Caco-2 (cell line): ENCODE results near the gene S100A6. TPM values are rescaled to one million over a fixed set of nuclear protein-coding genes. Genes with fewer than 3 reads are reported as not detected.

Experiments
- BruUV-seq: library from RNA; stranded (reverse); fragments of 400-500 nt; replicated peaks from 2 replicates; lab custom pipeline; 2021; lab: Mats Ljungman, UMichigan
- CTCF ChIA-PET: fragments of 300-600 bp; sonication (Branson Sonifier 250); formaldehyde crosslinking; loops from one replicate; lab custom pipeline; 2022; ENCODE audit warnings: antibody characterized with exemption; lab: Charles Lee
- POLR2A ChIA-PET: fragments of 300-600 bp; sonication (Branson Sonifier 250); formaldehyde crosslinking; loops from one replicate; lab custom pipeline; 2022; ENCODE audit warnings: antibody characterized with exemption; lab: Charles Lee
- DNase-seq, 2 experiments: peaks; one replicate each; pipeline versions ENCODE4 v3.0.0 to v3.0.0-alpha.2; 2020 to 2022
- H3K27me3 ChIP-seq: replicated peaks from 2 replicates; pipeline ENCODE4 v1.6.0; 2011; ENCODE audit warnings: low read length; ENCODE audit not compliant: control insufficient read depth, insufficient read depth
- H3K36me3 ChIP-seq: 2 replicates; pipeline ENCODE4 v1.5.1; 2011; ENCODE audit warnings: low read length; ENCODE audit not compliant: control insufficient read depth, insufficient read depth
- H3K4me1 ChIP-seq: fragments of 250-450 bp; sonication (Bioruptor Pico); 2 replicates; pipeline ENCODE4 v1.5.1; 2020; ENCODE audit warnings: mild to moderate bottlenecking
- H3K4me3 ChIP-seq: 2 replicates; pipeline ENCODE4 v1.5.1; 2011; ENCODE audit warnings: low read depth, mild to moderate bottlenecking, control low read depth, low read length
- H3K9me3 ChIP-seq: fragments of 250-450 bp; sonication (Bioruptor Pico); 2 replicates; pipeline ENCODE4 v1.5.1; 2020; ENCODE audit warnings: mild to moderate bottlenecking, moderate library complexity
- H3K27ac Mint-ChIP-seq: one replicate; pipeline ENCODE4 v1.8.0; 2022; ENCODE audit warnings: mixed read lengths; ENCODE audit not compliant: unreplicated experiment
- H3K27me3 Mint-ChIP-seq: one replicate; pipeline ENCODE4 v1.8.0; 2022; ENCODE audit warnings: mixed read lengths; ENCODE audit not compliant: insufficient read depth, unreplicated experiment
- H3K36me3 Mint-ChIP-seq: one replicate; pipeline ENCODE4 v1.8.0; 2022; ENCODE audit warnings: mild to moderate bottlenecking, mixed read lengths; ENCODE audit not compliant: insufficient read depth, unreplicated experiment
- H3K4me1 Mint-ChIP-seq: one replicate; pipeline ENCODE4 v1.8.0; 2022; ENCODE audit warnings: low read depth, mixed read lengths; ENCODE audit not compliant: unreplicated experiment
- H3K4me3 Mint-ChIP-seq: one replicate; pipeline ENCODE4 v1.8.0; 2022; ENCODE audit warnings: mild to moderate bottlenecking, moderate library complexity, mixed read lengths; ENCODE audit not compliant: unreplicated experiment
- H3K9me3 Mint-ChIP-seq: one replicate; pipeline ENCODE4 v1.8.0; 2022; ENCODE audit warnings: mixed read lengths; ENCODE audit not compliant: unreplicated experiment
- intact Hi-C: fragments of 100-400 bp; cut with micrococcal nuclease; formaldehyde crosslinking; loops from one replicate; pipeline ENCODE4 v1.10.0; 2022; ENCODE audit not compliant: unreplicated experiment
- total RNA-seq: library from RNA; stranded (reverse); gene quantifications from 2 replicates; pipeline ENCODE4 v1.2.3, GENCODE V29; 2022
- TF ChIP-seq, protein P1 (sequence below), 2 experiments: fragments of 200-600 bp in 1 of 2; IDR thresholded peaks; 1 replicate in 1 of 2; 2 replicates in 1 of 2; pipeline versions ENCODE4 v1.5.1 to v1.8.0; 2011 to 2022; ENCODE audit warnings: antibody characterized with exemption in 1 of 2, control low read depth in 1 of 2, inconsistent platforms in 1 of 2, low read depth in 1 of 2, low read length in 1 of 2, mild to moderate bottlenecking in 1 of 2, moderate library complexity in 1 of 2; ENCODE audit not compliant: insufficient read depth in 1 of 2, severe bottlenecking in 1 of 2, unreplicated experiment in 1 of 2

S100A6 gene
- total RNA-seq, 1 experiment from 2014 or later = 432 TPM

DNA sequence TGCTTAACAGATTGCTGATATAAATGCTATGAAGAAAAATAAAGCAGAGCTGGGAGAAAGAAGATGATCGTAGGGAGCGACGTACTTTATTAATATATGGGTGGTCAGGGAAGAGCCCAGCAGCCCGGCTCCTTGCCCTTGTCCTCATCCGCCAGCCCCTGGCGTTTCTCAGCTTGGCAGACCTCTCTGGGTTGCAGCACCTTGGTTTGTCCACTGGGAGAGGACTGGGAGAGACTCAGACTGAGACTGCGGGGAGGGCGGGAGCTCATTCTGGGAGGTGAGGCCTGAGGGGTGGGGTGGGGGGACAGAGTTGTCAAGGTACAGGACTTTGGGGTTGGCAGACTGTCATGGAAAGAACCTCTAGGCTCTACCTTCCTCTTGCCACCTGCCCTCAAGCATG, 16.5 kb upstream of the S100A6 start:
- H3K36me3 ChIP-seq = no peaks in the 10 kb centered on the region
- intact Hi-C loops = no loop called here
- Mint-ChIP-seq H3K36me3 (no peaks in the 10 kb centered on the region), H3K27me3 (no peaks in the 10 kb centered on the region), H3K9me3 (no peaks in the 10 kb centered on the region), H3K4me1 (peaks cover 32% of the 10 kb centered on the region), H3K27ac (no peak overlapping the region), H3K4me3 (no peak overlapping the region)
- H3K27me3 ChIP-seq = no peaks in the 10 kb centered on the region
- ChIA-PET POLR2A (interaction anchor here (0.6 kb wide), 1 partner anchor 245 kb away, joined by 8 read pairs; no protein-coding TSS in a partner anchor), CTCF (interaction anchor here (0.6 to 1.5 kb wide), 4 partner anchors 14 to 156 kb away, joined by 4 to 8 read pairs (median 6); partner anchors contain the start of gene S100A13)
- peaks cover 34% of the 10 kb centered on the region for H3K4me1 ChIP-seq
- H3K9me3 ChIP-seq = no peaks in the 10 kb centered on the region
- H3K4me3 ChIP-seq = no peak overlapping the region
- BruUV-seq = no TSS peak
- DNase-seq = peak in 1 of 2 experiments; percentile 37
- TF ChIP-seq, protein P1, sequence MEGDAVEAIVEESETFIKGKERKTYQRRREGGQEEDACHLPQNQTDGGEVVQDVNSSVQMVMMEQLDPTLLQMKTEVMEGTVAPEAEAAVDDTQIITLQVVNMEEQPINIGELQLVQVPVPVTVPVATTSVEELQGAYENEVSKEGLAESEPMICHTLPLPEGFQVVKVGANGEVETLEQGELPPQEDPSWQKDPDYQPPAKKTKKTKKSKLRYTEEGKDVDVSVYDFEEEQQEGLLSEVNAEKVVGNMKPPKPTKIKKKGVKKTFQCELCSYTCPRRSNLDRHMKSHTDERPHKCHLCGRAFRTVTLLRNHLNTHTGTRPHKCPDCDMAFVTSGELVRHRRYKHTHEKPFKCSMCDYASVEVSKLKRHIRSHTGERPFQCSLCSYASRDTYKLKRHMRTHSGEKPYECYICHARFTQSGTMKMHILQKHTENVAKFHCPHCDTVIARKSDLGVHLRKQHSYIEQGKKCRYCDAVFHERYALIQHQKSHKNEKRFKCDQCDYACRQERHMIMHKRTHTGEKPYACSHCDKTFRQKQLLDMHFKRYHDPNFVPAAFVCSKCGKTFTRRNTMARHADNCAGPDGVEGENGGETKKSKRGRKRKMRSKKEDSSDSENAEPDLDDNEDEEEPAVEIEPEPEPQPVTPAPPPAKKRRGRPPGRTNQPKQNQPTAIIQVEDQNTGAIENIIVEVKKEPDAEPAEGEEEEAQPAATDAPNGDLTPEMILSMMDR (IDR thresholded peaks at IDR 0.05; ENCODE audit: insufficient read depth in 1 of 2, low read depth in 1 of 2, low read length in 1 of 2, severe bottlenecking in 1 of 2, unreplicated experiment in 1 of 2) = no peak

DNA sequence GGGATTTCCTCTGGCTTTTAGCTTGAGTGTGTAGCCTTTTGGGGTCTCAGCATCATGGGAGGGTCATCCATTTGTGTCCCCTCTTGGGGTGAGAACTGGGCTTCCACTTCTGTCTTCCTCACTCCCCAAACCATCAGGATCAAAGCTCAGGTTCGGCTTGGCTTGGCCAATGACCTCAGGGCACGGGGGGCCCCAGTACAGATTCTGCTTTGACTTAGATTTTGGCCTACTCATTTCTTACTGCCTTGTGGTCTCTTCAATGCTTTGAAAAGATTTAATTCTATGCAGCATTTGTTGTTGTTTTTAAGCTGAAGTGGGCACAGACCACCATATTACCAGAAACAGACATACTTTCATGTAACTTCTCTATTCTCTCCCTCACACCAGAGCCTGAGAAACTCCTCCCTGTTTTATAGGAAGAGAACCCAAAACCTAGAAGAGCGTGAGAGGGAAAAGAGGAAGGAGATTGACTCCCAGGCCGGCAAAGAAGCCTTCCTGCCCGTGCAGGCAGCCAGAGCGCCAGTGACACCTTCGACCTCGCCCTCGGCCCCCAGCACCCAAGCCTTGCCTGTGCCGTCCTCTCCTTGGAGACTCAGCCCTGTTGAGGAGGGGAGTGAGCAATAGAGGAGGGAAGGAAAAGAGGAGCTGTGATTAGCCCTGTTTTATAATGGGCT, 15.2 kb upstream of the S100A6 start:
- peak overlapping the region; percentile 62 for H3K27ac Mint-ChIP-seq
- no peaks in the 10 kb centered on the region for H3K27me3 Mint-ChIP-seq
- Histone ChIP-seq H3K27me3 (no peaks in the 10 kb centered on the region), H3K9me3 (no peaks in the 10 kb centered on the region), H3K4me3 (no peak overlapping the region), H3K36me3 (no peaks in the 10 kb centered on the region), H3K4me1 (peaks cover 46% of the 10 kb centered on the region)
- ChIA-PET CTCF (interaction anchor here (1.1 kb wide), 1 partner anchor 25 kb away, joined by 3 read pairs; no protein-coding TSS in a partner anchor), POLR2A (no interaction called here)
- no peak for DNase-seq
- H3K4me3 Mint-ChIP-seq = no peak overlapping the region
- intact Hi-C loops = no loop called here
- no peaks in the 10 kb centered on the region for H3K9me3 Mint-ChIP-seq
- TF ChIP-seq, protein P1 (IDR thresholded peaks at IDR 0.05; ENCODE audit: insufficient read depth in 1 of 2, low read depth in 1 of 2, low read length in 1 of 2, severe bottlenecking in 1 of 2, unreplicated experiment in 1 of 2) = no peak
- no peaks in the 10 kb centered on the region for H3K36me3 Mint-ChIP-seq
- H3K4me1 Mint-ChIP-seq = peaks cover 41% of the 10 kb centered on the region
- BruUV-seq = no TSS peak

DNA sequence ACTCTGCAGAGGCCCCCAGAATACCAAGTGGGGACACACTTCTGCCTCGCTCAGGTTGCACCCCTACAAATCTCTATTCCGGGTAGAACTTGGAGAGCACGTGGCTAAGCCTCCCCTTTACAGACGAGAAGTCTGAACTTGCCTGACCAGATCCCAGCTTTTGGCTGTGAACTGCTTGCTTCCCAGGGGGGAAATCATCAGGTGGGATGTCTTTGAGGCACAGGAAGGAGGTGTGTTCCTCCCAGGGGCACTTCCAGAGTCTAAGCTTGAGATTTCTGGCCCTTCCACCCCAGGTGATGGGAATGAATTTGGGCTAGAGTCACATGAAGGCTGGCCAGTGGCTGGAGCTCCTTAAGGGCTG, 14.6 kb upstream of the S100A6 start:
- peaks cover 4% of the 10 kb centered on the region for H3K36me3 Mint-ChIP-seq
- H3K4me1 ChIP-seq = peaks cover 52% of the 10 kb centered on the region
- CTCF ChIA-PET = interaction anchor here (0.6 to 1.1 kb wide), 2 partner anchors 14 to 24 kb away, joined by 3 read pairs; partner anchors contain the start of gene S100A6

More for the DNA sequence above, 14.6 kb upstream of the S100A6 start:
- TF ChIP-seq, protein P1 (IDR thresholded peaks at IDR 0.05; ENCODE audit: insufficient read depth in 1 of 2, low read depth in 1 of 2, low read length in 1 of 2, severe bottlenecking in 1 of 2, unreplicated experiment in 1 of 2) = no peak
- Mint-ChIP-seq H3K27ac (no peak overlapping the region), H3K4me3 (no peak overlapping the region), H3K9me3 (no peaks in the 10 kb centered on the region), H3K4me1 (peaks cover 47% of the 10 kb centered on the region), H3K27me3 (no peaks in the 10 kb centered on the region)
- BruUV-seq = no TSS peak
- Histone ChIP-seq H3K4me3 (no peak overlapping the region), H3K36me3 (no peaks in the 10 kb centered on the region), H3K27me3 (no peaks in the 10 kb centered on the region), H3K9me3 (no peaks in the 10 kb centered on the region)
- DNase-seq = no peak
- POLR2A ChIA-PET = no interaction called here
- intact Hi-C loops = no loop called here
